Measurements from ENCODE around the gene CD80. TPM values are rescaled to one million over a fixed set of nuclear protein-coding genes. Genes with fewer than 3 reads are reported as not detected.

Gene CD80
- total RNA-seq, 1 donor from 2014 or later: not detected

GRCh38 chr3:119551598-119551997, 7.8 kb downstream of the CD80 start:
- Histone ChIP-seq H3K27me3 (ENCODE audit: control insufficient read depth, insufficient read depth, low read length) (no peaks in the 10 kb centered on the region), H3K36me3 (ENCODE audit: control insufficient read depth, insufficient read depth, low read length) (no peaks in the 10 kb centered on the region), H3K4me3 (ENCODE audit: low read depth, low read length) (no peak overlapping the region)
- DNase-seq (ENCODE audit: low read depth): no peak
- no peak for TF ChIP-seq CTCF (IDR thresholded peaks at IDR 0.05; ENCODE audit: insufficient read depth, low read length, poor library complexity, severe bottlenecking)

GRCh38 chr3:119550192-119550910, 9.1 kb downstream of the CD80 start:
- no peak overlapping the region for H3K4me3 ChIP-seq (ENCODE audit: low read depth, low read length)
- H3K27me3 ChIP-seq (ENCODE audit: control insufficient read depth, insufficient read depth, low read length): no peaks in the 10 kb centered on the region
- no peaks in the 10 kb centered on the region for H3K36me3 ChIP-seq (ENCODE audit: control insufficient read depth, insufficient read depth, low read length)
- no peak for DNase-seq (ENCODE audit: low read depth)
- no peak for TF ChIP-seq CTCF (IDR thresholded peaks at IDR 0.05; ENCODE audit: insufficient read depth, low read length, poor library complexity, severe bottlenecking)

- Histone ChIP-seq H3K27me3 (ENCODE audit: control insufficient read depth, insufficient read depth, low read length) (no peaks in the 10 kb centered on the region), H3K4me3 (ENCODE audit: low read depth, low read length) (no peak overlapping the region), H3K36me3 (ENCODE audit: control insufficient read depth, insufficient read depth, low read length) (no peaks in the 10 kb centered on the region)
- DNase-seq (ENCODE audit: low read depth): no peak
- TF ChIP-seq CTCF (IDR thresholded peaks at IDR 0.05; ENCODE audit: insufficient read depth, low read length, poor library complexity, severe bottlenecking): no peak
Observed at GRCh38 chr3:119548341-119548740, 11.1 kb downstream of the CD80 start.

GRCh38 chr3:119547227-119547626, 12.2 kb downstream of the CD80 start:
- no peak overlapping the region for H3K4me3 ChIP-seq (ENCODE audit: low read depth, low read length)
- DNase-seq (ENCODE audit: low read depth): no peak
- no peaks in the 10 kb centered on the region for H3K27me3 ChIP-seq (ENCODE audit: control insufficient read depth, insufficient read depth, low read length)
- no peak for TF ChIP-seq CTCF (IDR thresholded peaks at IDR 0.05; ENCODE audit: insufficient read depth, low read length, poor library complexity, severe bottlenecking)
- no peaks in the 10 kb centered on the region for H3K36me3 ChIP-seq (ENCODE audit: control insufficient read depth, insufficient read depth, low read length)

GRCh38 chr3:119543147-119543546, 16.3 kb downstream of the CD80 start:
- DNase-seq (ENCODE audit: low read depth): no peak
- no peak for TF ChIP-seq CTCF (IDR thresholded peaks at IDR 0.05; ENCODE audit: insufficient read depth, low read length, poor library complexity, severe bottlenecking)
- no peaks in the 10 kb centered on the region for H3K27me3 ChIP-seq (ENCODE audit: control insufficient read depth, insufficient read depth, low read length)
- H3K4me3 ChIP-seq (ENCODE audit: low read depth, low read length): no peak overlapping the region
- H3K36me3 ChIP-seq (ENCODE audit: control insufficient read depth, insufficient read depth, low read length): no peaks in the 10 kb centered on the region

Measured in kidney epithelial cell (primary cell).